PFSK-1 (cell line): ENCODE data around the gene ABCC4.

Experiments used
- POLR2AphosphoS5 ChIP-seq: IDR thresholded peaks from 2 replicates; pipeline ENCODE4 v1.6.1; 2012; ENCODE audit warnings: low read depth, mild to moderate bottlenecking, control low read depth, low read length, moderate library complexity
- TF ChIP-seq, protein P1 (sequence below), 2 experiments: IDR thresholded peaks; 2 replicates each; pipeline versions ENCODE4 v1.6.1 to v1.8.0; 2011 to 2012; ENCODE audit warnings: low read depth in 2 of 2, low read length in 2 of 2, control low read depth in 1 of 2, inconsistent platforms in 1 of 2, mild to moderate bottlenecking in 1 of 2, moderate library complexity in 1 of 2; ENCODE audit not compliant: insufficient read depth in 1 of 2

DNA sequence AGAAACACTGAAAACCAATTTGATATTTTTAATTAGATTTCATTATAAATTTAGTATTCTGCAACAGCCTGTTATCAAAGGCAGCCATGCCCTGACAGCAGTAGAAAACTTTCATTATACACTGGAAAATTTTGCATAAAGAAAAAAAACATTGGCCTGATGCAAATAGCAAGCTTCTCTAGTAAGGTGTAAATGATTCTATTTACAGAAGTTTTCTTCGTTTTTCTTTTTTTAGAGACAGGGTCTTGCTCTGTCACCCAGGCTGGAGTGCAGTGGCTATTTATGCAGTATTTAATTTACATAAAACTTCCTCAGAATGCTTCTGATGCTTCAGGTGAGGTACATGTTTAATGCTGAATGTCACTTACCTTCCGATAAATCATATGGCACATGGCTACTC, 67.0 kb downstream of the ABCC4 start:
- TF ChIP-seq POLR2AphosphoS5, result no peak
- TF ChIP-seq, protein P1, sequence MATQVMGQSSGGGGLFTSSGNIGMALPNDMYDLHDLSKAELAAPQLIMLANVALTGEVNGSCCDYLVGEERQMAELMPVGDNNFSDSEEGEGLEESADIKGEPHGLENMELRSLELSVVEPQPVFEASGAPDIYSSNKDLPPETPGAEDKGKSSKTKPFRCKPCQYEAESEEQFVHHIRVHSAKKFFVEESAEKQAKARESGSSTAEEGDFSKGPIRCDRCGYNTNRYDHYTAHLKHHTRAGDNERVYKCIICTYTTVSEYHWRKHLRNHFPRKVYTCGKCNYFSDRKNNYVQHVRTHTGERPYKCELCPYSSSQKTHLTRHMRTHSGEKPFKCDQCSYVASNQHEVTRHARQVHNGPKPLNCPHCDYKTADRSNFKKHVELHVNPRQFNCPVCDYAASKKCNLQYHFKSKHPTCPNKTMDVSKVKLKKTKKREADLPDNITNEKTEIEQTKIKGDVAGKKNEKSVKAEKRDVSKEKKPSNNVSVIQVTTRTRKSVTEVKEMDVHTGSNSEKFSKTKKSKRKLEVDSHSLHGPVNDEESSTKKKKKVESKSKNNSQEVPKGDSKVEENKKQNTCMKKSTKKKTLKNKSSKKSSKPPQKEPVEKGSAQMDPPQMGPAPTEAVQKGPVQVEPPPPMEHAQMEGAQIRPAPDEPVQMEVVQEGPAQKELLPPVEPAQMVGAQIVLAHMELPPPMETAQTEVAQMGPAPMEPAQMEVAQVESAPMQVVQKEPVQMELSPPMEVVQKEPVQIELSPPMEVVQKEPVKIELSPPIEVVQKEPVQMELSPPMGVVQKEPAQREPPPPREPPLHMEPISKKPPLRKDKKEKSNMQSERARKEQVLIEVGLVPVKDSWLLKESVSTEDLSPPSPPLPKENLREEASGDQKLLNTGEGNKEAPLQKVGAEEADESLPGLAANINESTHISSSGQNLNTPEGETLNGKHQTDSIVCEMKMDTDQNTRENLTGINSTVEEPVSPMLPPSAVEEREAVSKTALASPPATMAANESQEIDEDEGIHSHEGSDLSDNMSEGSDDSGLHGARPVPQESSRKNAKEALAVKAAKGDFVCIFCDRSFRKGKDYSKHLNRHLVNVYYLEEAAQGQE (IDR thresholded peaks at IDR 0.05; ENCODE audit: insufficient read depth in 1 of 2, low read depth in 2 of 2, low read length in 2 of 2), result no peak
